KOPT-K1 (cell line): Measurements from ENCODE around the gene IDS.

Source experiments
- H3K27ac ChIP-seq: fragments of 200-600 bp; sonication (generic); 2 replicates; pipeline ENCODE4 v1.5.1; 2016; ENCODE audit warnings: antibody characterized with exemption, mild to moderate bottlenecking, low read depth, low read length; ENCODE audit not compliant: poor library complexity, severe bottlenecking
- H3K36me3 ChIP-seq: fragments of 200-600 bp; sonication (generic); 2 replicates; pipeline ENCODE4 v1.5.1; 2017; ENCODE audit warnings: antibody characterized with exemption, mild to moderate bottlenecking, low read length, moderate library complexity; ENCODE audit not compliant: insufficient read depth
- H3K9me3 ChIP-seq: fragments of 200-600 bp; sonication (generic); 2 replicates; pipeline ENCODE4 v1.5.1; 2017; ENCODE audit warnings: antibody characterized with exemption, low read length, mild to moderate bottlenecking; ENCODE audit not compliant: insufficient read depth, poor library complexity, severe bottlenecking

Gene IDS

DNA sequence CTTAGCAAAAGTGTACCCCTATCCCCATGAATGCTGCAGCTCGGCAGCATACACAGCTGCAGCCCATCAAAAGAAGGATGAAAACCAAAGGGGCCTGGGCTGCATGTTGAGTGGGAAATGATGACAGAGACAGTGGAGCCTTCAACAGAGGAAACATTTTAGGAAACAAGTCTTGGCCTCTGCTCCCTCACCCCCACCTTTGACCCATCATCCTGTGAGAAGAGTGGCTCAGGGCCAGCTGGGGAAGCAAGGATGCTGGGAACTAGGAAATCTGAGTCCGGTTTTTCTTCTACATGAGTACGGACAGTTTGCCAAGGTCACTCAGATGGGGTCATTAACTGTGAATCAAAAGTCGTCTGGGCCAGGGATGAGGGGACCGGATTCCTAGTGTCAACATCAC lies 37.2 kb downstream of the IDS start:
- H3K9me3 ChIP-seq = no peaks in the 10 kb centered on the region
- no peaks in the 10 kb centered on the region for H3K36me3 ChIP-seq
- H3K27ac ChIP-seq = no peak overlapping the region

GRCh38 chrX:149467461-149467860 lies 37.6 kb downstream of the IDS start:
- no peak overlapping the region for H3K27ac ChIP-seq
- H3K9me3 ChIP-seq = no peaks in the 10 kb centered on the region
- H3K36me3 ChIP-seq = no peaks in the 10 kb centered on the region

DNA sequence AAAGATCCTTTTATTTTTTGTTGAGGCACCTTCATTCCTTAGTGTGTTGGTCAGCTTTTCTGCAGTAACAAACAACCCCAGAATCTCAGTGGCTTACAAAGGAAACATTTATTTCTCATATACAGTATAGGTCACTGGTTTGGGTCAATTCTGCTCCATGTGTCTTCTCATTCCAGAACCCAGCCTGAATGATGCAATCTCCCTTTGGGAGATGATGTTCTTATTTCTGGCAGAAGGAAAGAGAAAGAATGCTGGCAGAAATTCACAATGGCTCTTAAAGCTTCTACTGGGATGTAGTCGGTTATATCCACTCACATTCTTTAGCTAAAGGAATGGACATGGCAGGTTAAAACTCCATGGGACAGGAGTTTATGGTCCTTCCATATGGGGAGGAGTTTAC lies 42.3 kb downstream of the IDS start:
- H3K27ac ChIP-seq = no peak overlapping the region
- no peaks in the 10 kb centered on the region for H3K36me3 ChIP-seq
- H3K9me3 ChIP-seq = no peaks in the 10 kb centered on the region

GRCh38 chrX:149461746-149462145 lies 43.4 kb downstream of the IDS start:
- no peaks in the 10 kb centered on the region for H3K36me3 ChIP-seq
- no peaks in the 10 kb centered on the region for H3K9me3 ChIP-seq
- H3K27ac ChIP-seq = no peak overlapping the region

GRCh38 chrX:149458586-149458985 lies 46.5 kb downstream of the IDS start:
- H3K9me3 ChIP-seq = no peaks in the 10 kb centered on the region
- no peak overlapping the region for H3K27ac ChIP-seq
- no peaks in the 10 kb centered on the region for H3K36me3 ChIP-seq

DNA sequence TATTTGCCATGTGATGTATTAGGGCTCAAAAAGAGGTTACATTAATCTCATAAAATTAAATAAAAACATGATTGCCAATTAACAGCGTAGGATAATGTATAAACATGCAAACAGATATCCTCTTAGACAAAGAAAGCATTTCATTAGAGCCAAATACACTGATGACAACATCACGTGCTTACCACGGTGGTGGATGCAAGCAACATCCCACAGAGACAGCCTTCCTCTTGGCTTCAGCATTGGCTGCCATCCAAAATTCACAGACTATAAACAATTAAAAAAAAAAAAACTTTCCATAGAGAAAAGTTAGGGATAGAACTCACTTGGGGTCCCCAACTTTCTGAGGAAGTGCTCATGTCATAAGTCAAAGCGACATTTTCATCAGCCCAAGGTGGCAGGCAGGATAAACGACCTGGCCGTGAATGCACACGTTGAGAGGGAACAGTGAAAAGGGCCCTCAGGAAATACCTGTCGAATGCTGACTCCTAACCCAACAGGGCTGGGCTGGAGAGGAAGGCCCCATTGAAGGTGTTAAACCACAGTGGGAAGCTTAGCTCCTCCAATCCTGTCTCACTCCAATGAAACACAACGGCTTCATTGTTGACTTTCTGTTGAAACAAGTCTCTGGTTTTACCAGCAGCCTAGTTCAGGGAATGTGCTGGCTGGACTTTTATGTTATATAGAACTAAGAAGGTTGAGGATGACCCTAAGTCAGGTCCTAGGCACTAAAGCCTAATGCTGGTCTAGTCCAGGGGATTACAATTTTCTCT lies 48.4 kb downstream of the IDS start:
- no peak overlapping the region for H3K27ac ChIP-seq
- H3K9me3 ChIP-seq = no peaks in the 10 kb centered on the region
- H3K36me3 ChIP-seq = no peaks in the 10 kb centered on the region

DNA sequence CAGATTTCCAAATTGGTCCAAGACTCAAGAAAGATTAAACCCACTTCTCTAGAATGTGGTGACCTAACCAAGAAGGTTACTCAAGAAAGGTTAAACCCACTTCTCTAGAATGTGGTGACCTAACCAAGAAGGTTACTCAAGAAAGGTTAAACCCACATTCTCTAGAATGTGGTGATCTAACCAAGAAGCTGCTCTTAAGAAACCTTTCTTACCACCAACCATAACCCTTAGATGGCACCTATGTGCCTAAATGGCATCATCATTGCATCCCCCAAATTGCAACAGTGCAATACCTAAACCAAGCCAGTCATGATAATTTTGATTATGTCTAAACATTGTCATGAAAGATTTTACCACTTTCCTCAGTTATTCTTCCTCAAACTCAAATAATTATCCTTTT lies 49.2 kb downstream of the IDS start:
- no peaks in the 10 kb centered on the region for H3K9me3 ChIP-seq
- H3K36me3 ChIP-seq = no peaks in the 10 kb centered on the region

DNA sequence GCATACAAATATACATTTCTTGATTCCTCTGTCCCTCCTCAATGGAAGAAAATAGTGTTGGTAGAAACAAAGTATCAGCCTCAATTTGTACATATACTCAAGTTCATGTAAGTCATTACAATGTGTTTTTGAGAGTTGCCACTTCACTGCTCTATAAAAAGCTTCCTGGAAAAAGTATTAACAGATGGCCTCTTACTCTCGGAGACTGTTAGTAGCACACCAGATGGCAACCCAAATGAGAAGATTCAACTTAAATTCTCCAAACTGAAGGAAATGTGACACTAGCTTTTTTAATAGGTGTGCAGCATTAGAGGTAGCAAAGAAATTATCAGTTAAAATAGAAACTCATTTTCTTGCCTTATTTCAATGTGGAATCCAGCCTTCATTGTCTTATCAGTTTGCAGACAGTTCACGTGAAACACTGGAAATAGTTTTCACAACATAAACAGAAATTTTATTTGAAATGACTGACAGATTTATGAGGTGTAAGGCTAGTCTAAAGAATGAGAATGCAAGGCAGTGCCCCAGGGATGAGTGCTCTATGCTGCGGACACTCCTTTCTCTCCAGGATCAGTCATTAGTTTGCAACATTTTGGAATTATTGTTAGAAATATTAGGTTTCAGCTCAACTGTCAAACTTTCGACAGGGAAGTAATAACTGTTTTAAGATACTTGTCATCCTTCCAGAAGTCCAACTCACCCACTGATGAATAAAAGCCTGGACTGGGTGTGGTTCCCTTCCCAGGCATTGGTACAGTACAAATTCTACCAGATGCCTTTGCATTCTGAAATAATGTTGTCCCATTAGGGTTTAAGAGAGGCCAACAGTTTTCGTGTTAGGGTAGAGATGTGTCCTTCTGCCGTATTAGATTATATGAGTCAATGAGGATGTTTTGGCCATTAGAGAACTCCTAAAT lies 50.9 kb downstream of the IDS start:
- Histone ChIP-seq H3K36me3 (no peaks in the 10 kb centered on the region), H3K27ac (no peak overlapping the region), H3K9me3 (no peaks in the 10 kb centered on the region)

More for the DNA sequence above, 49.2 kb downstream of the IDS start:
- H3K27ac ChIP-seq = no peak overlapping the region

- Histone ChIP-seq H3K27ac (no peak overlapping the region), H3K36me3 (no peaks in the 10 kb centered on the region), H3K9me3 (no peaks in the 10 kb centered on the region)
Measured at GRCh38 chrX:149453030-149453429, 52.1 kb downstream of the IDS start.

- H3K9me3 ChIP-seq = no peaks in the 10 kb centered on the region
- no peak overlapping the region for H3K27ac ChIP-seq
- no peaks in the 10 kb centered on the region for H3K36me3 ChIP-seq
Measured at GRCh38 chrX:149433451-149433850, 71.7 kb downstream of the IDS start.

DNA sequence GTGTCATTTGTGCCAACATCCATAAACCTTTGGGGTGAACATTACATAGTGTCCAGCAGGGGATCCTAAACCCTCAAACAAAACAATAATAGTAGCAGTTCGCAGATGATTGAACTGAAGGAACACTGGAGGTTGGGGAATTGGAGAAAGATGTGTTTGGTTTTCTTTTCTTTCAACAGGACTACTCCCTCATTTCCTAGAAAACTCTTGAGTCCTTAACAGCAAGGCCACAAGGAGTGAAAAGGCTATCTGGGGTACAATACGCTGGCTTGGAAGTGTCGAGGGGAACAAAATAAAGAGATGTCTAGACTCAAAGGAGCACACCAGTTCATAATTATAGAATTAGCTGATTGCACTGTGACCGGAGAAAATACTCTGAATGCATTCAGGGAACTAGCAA lies 72.1 kb downstream of the IDS start:
- Histone ChIP-seq H3K36me3 (no peaks in the 10 kb centered on the region), H3K27ac (no peak overlapping the region), H3K9me3 (no peaks in the 10 kb centered on the region)
